Activated effector memory CD4-positive, alpha-beta T cell treated with anti-CD3 and anti-CD28 coated beads, Interleukin-2, amount 50 U/mL, for 16 hours (primary cell): ENCODE results near the gene SH3GL1.

ENCODE experiments used
- DNase-seq: peaks from one replicate; pipeline ENCODE4 v3.0.0-alpha.2; 2020

Gene SH3GL1, protein sequence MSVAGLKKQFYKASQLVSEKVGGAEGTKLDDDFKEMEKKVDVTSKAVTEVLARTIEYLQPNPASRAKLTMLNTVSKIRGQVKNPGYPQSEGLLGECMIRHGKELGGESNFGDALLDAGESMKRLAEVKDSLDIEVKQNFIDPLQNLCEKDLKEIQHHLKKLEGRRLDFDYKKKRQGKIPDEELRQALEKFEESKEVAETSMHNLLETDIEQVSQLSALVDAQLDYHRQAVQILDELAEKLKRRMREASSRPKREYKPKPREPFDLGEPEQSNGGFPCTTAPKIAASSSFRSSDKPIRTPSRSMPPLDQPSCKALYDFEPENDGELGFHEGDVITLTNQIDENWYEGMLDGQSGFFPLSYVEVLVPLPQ

GRCh38 chr19:4400135-4400936 lies at the start of gene SH3GL1:
TSS of gene SH3GL1 (minus strand) at chr19:4400547. CDS start at chr19:4400368, 179 bp downstream.
- peak; percentile 98 for DNase-seq

DNA sequence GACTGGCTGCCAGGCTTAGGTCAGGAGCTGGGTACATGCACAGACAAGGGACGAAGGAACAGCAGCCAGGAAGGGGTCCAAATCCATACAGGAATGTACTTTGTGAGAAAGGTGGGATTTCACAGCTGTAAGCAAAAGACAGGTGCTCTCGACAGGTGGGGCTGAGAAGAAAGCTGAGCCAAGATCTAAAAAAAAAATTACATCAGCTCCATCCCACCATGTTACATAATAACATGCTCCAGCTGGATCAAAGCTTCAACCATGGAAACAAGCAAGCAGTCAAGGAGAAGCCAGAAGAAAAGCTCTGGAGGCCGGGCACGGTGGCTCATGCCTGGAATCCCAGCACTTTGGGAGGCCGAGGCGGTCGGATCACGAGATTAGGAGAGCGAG lies 49.3 kb upstream of the SH3GL1 start:
- DNase-seq = no peak

DNA sequence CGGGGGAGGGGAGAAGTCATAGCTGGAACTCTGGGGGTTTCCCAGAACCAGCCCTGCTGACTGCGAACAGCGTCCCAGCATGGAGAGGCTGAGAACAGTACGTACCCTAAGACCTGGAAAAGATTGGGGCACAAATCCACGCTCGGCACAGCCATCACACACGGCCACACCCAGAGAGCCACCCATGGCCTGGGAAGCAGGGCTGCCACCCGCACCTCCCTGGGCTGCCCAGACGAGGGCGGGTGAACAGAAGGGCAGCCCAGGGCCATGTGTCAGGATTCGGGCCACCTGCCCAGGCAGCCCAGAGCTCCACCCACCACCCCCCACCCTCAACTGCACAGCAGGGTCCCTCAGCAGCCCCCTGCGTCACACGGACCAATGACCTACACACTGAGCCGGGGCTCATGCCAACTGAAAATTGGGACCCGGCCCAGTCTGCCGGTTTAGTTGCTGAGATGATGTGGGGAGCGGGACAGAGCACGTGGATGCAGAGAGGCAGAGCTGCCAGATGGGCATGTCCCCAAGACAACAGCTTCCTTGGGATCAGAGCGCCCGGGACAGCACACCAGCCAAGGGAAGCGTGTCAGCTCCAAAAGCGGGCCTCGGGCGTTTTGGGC lies 48.8 kb upstream of the SH3GL1 start:
- DNase-seq = no peak

DNA sequence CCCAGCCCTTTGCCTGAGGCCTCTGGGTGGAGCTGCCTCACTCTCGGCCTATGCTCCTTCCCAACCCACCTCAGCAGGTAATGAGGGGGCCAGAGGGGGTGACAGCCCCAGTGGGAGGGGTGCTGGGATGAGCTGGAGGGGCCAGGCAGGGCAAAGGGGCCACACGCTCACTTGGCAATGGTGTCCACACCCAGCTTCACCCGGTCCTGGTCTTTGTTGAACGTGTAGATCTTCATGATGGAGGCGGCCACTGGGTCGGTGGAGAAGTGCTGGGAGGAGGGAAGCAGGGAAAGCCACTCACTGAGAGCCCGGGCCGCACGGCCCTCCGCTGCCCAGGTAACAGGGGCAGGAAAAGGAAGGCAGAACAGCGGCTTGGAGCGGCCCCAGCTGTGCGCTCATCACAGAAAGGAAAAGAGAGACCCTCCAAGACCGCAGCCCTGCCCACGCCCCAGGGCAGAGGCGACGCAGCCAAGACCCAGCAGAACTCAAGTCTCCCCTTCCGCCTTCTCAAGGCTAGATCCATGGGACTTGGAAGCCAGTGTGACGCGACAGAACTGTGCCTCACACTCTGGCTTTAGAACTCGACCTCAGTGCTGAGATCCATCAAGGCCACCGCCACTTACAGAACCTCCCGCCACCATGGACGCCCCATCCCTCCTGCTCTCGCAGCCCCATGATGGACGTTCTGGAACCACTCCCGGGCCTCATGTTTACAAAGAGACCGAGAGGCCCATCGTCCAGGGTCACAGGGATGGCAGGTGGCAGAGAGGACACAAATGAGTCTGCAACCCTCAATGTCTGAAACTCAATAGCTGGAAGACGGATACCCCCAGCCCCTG lies 48.0 kb upstream of the SH3GL1 start:
- DNase-seq = no peak

GRCh38 chr19:4447327-4448146 lies 47.2 kb upstream of the SH3GL1 start:
- DNase-seq = no peak

DNA sequence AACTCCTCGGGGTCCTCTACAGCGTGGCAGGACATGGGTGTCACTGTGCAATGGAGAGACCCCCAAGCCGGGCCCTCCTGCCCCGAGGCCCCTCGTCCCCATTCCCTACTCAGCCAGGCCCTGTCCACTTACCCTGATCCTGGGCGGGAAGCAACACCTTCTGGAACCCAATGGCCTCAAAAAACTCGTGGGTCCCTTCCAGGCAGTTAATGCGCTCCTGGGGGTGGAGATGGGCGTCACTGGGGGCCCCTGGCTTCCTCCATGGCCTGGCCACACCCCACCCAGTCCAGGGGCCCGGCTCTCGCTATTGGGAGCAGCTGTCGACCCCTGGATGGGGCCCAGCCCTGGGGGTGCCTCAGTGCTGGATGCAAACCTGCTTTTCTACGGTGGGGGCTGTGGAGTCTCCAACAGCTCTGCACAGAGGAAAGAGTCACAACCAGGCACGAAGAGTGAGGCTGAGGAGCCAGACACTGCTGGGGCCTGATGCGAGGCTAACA lies 46.4 kb upstream of the SH3GL1 start:
- DNase-seq = no peak

DNA sequence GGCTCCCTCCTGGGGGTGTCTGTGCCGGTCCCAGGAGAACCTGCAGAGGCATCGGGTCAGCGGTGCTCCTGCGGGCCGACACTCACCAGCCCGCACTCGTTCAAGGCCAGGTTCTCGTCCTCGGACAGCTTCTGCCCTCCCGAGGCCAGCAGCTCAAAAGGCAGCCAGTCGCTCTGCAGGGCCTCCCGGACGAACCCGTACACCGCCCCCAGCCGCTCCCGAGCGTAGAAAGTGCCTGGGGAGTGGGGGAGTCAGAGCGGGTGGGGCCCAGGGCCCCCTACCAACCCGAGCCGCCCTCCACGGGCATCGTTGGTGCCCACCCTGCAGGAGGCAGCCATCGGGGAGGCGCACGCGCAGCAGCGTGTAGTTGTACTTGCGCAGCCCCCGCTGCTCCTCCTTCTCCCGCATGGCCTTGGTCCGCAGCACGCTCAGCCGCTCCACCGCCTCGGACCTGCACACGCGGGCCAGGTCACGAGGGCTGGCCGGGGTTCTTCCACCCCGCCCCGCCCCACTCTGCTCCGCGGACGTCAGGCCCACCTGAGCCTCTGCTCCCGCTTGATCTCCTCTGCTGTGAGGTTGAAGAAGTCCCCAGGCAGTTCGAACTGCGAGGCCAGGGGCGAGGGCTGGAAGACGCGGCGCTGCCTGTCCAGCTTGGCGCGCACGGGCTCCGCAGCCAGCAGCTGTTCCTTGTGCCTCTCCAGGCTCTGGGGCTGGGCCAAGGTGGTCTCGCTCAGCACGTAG lies 45.8 kb upstream of the SH3GL1 start:
- DNase-seq = no peak

- no peak for DNase-seq
These were observed 44.7 kb upstream of the SH3GL1 start for GRCh38 chr19:4444765-4445741.

GRCh38 chr19:4443966-4444764 lies 43.8 kb upstream of the SH3GL1 start:
- no peak for DNase-seq

GRCh38 chr19:4443188-4443587 lies 42.8 kb upstream of the SH3GL1 start:
- DNase-seq = no peak

- no peak for DNase-seq
These were observed 42.4 kb upstream of the SH3GL1 start for GRCh38 chr19:4442819-4443146.

DNA sequence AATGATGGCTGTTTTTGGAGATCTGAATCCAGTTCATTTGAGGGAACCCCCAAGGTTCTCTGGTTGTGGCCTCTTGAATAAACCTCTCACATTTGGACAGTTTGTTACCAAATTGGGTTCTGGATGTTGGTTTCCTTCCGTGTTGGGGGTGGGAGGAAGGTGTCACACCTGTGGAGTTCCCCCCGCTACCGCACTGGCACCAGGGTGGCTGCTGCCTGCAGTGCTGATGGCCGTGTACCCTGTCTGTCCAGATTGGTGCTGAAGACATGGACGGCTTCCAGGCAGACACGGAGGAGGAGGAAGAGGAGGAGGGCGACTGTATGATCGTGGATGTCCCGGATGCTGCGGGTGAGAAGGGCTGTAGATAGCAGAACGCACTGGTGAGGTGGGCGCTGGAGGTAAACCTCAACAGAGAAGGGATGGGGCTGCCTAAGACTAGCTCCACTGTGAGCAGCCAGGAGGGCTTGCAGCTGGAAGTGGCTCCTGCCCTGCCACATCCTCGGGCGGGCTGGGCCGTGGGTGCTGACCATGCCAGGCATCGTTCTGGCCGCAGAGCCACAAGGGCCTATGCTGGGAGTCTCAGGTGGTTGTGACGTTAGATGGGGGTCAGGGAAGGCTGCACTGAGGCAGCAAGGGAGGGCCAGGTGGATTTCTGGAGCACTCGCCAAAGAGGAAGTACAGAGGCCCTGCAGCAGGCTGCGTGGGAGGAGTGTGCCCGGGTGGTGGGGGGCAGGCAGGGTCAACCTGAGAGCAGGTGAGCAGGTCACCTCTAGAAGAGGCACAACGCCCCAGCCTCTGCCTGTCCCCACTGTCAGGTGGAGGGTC lies 41.9 kb upstream of the SH3GL1 start:
- no peak for DNase-seq

DNA sequence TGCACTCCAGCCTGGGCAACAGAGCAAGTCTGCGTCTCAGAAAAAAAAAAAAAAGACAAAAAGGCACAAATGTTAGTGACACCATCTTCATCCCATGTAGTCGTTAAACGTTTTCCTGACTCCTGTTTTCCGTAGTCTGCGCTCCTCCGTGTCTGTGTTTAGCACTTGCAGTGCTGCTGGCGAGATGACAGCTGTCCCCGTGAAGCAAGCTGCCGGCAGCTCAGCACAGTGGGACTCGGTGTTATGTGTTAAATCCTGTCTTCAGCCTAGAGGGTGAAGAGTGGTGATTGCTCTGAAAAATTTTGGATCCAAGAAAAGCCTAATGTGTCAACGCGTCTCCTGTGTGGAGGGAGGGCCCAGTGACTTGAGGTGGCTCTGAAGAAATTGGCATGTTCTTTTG lies 38.9 kb upstream of the SH3GL1 start:
- DNase-seq = no peak

GRCh38 chr19:4437103-4437502 lies 36.8 kb upstream of the SH3GL1 start:
- no peak for DNase-seq

DNA sequence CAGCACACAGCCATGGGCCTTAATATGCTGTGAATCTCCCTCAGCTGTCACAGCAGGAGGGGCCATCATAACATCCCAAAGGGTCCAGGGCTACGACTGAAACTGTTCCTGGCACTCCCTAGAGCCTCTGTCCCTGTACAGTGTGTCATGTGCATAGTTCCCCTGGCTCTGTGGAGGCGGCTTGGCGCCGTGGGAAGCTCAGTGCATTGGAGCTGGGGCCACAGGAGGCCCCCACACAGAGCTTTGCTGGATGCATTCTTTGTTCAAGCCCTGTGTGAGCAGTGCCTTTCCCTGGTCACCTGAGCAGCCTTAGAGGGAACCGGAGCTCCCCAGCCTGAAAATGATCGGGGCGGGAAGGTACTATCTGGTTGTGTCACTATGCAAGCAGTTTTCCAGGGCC lies 35.9 kb upstream of the SH3GL1 start:
- DNase-seq = no peak

DNA sequence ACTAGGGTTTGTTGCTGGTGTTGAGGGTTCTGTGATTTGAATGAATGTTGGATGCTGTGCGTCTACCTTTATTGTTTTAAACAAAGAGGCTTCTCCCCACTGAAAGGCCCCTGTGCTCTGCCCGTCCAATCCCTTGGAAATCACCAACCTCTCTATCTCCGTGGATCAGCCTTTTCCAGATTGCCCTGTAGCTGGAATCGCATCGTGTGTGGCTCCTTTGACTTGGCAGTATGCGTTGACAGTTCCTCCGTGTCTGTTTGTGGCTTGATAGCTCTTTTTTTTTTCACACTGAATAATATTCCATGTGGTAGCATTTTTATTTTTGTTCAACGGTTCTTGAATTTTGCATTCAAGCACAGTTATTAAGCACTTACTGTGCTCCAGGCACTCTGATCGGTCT lies 34.0 kb upstream of the SH3GL1 start:
- DNase-seq = no peak

DNA sequence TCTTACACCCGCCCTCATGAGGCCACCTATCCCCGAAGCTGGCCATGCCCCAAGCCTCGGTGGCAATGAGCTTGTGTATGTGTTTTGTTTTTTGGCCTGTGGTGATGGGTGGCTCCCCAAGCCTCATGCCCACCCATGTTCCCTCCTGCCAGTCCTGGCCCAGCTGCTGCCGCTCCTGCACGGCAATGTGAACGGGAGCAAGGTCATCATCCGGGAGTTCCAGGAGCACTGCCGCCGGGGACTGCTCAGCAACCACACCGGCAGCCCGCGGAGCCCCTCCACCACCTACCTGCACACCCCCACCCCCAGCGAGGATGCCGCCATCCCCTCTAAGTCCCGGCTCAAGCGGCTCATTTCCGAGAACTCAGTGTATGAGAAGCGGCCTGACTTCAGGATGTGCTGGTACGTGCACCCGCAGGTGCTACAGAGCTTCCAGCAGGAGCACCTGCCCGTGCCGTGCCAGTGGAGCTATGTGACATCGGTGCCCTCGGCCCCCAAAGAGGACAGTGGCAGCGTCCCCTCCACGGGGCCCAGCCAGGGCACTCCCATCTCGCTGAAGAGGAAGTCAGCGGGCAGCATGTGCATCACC lies 32.7 kb upstream of the SH3GL1 start:
- DNase-seq = no peak
